Central memory CD4-positive, alpha-beta T cell (primary cell): ENCODE results near the gene KIF19.
"Not testable (repeated sequence)": the region's sequence is repeated elsewhere in the genome, so short reads cannot be mapped to it uniquely, and the experiment has no call there.

Experiments
- DNase-seq: peaks from one replicate; pipeline ENCODE4 v3.0.0; 2022
- total RNA-seq, 3 experiments: gene quantifications; one replicate each; lab custom pipeline; 2026; lab: John Stamatoyannopoulos, UW

The KIF19 gene, protein sequence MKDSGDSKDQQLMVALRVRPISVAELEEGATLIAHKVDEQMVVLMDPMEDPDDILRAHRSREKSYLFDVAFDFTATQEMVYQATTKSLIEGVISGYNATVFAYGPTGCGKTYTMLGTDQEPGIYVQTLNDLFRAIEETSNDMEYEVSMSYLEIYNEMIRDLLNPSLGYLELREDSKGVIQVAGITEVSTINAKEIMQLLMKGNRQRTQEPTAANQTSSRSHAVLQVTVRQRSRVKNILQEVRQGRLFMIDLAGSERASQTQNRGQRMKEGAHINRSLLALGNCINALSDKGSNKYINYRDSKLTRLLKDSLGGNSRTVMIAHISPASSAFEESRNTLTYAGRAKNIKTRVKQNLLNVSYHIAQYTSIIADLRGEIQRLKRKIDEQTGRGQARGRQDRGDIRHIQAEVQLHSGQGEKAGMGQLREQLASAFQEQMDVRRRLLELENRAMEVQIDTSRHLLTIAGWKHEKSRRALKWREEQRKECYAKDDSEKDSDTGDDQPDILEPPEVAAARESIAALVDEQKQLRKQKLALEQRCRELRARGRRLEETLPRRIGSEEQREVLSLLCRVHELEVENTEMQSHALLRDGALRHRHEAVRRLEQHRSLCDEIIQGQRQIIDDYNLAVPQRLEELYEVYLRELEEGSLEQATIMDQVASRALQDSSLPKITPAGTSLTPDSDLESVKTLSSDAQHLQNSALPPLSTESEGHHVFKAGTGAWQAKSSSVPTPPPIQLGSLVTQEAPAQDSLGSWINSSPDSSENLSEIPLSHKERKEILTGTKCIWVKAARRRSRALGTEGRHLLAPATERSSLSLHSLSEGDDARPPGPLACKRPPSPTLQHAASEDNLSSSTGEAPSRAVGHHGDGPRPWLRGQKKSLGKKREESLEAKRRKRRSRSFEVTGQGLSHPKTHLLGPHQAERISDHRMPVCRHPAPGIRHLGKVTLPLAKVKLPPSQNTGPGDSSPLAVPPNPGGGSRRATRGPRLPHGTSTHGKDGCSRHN
- 0.04 to 4.8 (median 0.16) reads per million in 3 experiments for total RNA-seq

DNA sequence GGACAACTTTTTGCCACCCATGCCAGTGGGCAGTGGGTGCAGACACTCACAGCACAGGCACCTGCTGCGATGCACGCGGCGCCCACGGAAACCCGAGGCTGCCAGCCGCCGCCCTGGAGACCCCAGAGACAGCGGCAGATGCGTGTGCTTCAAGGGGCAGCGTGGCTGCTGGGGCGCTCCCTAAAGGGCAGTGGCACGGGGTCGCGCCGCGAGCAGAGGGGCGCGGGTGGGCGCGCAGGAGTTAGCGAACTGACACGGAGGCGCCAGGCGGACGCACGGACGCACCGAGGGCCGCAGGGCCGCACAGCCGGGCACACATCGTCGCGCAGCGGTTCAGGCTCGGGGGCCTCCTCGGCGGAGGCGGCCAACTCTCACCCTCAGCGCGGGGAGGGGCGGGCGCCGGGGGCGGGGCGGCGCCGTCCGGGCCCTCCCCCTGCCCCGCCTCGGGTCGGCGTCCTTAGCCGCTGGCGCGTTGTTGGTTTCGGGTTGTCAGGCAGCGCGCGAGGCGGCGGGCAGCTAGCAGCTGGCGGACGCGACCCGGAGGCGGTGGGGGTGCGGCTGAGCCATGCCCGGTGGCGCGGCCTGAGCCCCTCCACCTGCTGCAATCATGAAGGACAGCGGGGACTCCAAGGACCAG, at the start of gene KIF19:
TSS of gene KIF19 (plus strand) at position 484 of the 637 bp plus-strand sequence. CDS start at position 608, 124 bp downstream.
- peak; percentile 45 for DNase-seq

DNA sequence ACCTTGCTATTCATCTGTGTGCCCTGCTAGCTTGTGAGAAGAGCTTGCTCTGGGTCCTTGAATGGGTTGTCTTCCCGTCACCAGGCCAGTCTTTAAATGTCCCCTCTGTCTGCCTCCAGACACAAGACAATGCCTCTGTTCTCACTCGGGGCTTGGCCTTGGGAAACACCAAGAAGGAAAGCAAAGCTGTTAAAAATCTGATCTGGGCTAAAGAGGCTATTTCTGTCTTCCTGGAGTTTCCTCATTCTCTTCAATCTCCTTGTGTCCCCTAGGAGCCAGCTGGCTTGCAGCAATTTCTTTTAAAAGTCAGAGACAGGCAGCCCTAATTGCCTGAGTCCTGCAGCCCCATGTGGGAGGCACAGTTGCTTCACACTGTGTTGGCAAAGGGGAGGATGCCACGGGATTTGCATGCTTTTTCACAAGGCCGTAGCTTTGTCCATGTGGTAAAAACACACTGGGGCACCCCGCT, 49.5 kb upstream of the KIF19 start:
- no peak for DNase-seq

DNA sequence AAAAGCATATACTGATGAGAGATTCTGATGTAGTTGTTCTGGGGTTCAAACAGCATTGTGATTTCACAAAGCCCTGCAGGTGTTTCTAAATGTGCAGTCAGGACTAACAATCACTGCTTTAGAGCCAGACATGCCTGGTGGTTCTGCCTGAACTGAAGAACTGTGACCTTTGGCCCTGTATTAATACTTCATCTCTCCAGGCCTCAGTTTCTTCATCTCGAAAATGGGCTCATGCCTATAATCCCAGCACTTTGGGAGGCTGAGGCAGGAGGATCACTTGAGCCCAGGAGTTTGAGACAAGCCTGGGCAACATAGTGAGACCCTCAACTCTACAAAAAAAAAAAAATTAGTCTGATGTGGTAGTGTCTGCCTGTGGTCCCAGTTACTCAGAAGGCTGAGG, 48.1 kb upstream of the KIF19 start:
- no peak for DNase-seq

DNA sequence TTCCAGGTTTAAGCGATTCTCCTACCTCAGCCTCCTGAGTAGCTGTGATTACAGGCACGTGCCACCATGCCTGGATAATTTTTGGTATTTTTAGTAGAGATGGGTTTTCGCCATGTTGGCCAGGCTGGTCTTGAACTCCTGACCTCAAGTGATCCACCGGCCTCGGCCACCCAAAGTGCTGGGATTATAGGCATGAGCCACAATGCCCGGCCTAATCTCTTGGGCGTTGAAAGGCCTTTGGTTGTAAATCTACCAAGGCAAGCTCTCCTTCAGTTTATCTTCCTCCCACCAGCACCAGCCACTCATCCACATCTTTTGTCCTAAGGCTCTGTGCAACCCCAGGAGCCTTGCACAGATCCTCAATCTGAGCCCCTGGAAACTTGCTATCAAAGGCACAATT, 46.4 kb upstream of the KIF19 start:
- DNase-seq = not testable (repeated sequence)

DNA sequence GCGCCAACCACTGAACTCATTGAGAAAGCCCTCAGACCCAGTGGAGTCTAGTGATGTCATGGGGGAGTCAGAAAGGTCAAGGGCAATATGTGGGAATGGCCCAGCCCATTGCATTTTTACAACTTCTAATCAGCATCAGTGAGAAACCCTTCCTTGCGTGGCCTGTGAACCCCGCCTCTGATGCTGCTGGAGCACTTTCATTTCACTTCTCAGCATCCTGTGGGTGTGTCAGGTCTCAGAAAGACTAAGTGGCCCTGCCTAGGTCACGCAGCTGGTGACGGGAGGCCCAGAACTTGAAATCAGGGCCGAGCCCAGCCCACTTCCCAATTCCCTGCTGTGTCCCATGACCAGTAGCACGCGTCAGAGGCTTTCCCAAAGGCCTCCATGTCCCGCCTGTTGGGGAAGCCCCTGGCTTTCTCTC, 45.9 kb upstream of the KIF19 start:
- DNase-seq = peak; percentile 70

DNA sequence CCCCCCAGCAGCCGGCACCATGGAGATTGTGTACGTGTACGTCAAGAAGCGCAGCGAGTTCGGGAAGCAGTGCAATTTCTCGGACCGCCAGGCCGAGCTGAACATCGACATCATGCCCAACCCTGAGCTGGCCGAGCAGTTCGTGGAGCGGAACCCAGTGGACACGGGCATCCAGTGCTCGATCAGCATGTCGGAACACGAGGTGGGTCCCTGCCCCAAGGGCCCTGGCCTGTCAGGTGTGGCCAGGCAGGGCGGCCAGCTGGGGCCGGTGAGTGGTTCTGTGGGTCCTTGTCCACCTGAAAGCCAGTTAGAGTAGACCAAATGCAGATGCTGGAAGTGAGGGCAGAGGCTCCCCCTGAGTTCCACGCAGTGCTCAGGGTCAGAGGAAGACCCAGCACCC, 44.2 kb upstream of the KIF19 start:
- no peak for DNase-seq

DNA sequence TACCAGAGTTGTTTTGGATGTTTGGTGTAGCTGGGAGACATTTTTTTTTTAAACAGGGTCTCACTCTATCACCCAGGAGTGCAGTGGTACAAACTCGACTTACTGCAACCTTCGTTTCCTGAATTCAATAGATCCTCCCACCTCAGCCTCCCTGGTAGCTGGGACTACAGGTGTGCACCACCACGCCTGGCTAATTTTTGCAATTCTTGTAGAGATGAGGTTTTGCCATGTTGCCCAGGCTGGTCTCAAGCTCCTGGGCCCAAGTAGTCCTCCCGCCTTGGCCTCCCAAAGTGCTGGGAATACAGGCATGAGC, 43.8 kb upstream of the KIF19 start:
- not testable (repeated sequence) for DNase-seq

DNA sequence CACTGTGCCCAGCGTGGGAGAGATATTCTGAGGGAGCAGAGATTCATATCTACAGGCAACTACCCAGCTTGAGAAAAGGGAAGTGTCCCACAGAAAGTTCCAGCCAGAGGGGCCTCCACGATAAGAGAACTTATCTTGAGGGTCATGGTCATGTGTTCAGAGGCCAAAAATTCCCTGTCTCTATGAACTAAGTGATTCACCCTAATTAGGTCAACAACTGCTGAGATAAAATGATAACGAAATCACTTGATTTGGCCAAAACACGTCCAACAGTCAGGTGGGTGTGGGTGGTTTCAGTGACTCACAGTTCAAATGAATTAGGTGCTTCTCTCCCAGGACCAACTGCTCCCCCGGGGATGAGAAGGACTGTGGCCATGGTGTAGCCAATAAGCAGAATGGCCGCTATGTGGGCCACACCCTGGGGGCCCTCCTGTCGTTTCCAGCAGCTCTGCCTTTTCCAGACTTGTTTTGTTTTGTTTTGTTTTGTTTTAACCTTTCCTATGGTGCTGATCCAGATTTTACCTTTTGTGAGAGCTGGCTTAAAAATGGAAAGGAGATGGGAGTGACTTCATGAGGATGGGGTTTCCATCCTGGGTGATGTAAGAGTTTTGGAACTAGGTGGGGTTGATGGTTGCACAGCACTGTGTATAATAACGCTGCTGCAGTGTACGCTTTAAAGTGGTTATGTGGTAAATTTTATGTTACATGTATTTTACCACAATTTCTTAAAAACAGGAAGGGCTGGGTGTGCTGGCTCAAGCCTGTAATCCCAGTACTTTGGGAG, 43.2 kb upstream of the KIF19 start:
- peak; percentile 85 for DNase-seq

DNA sequence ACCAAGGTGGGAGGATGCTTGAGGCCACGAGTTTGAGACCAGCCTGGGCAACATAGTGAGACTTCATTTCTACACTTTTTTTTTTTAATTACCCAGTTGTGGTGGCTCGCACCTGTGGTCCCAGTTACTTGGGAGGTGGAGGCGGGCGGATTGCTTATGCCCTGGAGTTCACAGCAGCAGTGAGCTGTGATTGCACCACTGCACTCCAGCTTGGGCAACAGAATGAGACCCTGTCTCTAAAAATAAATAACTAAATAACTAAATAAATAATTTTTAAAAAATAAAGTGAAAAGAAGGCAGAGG, 42.7 kb upstream of the KIF19 start:
- DNase-seq = no peak

DNA sequence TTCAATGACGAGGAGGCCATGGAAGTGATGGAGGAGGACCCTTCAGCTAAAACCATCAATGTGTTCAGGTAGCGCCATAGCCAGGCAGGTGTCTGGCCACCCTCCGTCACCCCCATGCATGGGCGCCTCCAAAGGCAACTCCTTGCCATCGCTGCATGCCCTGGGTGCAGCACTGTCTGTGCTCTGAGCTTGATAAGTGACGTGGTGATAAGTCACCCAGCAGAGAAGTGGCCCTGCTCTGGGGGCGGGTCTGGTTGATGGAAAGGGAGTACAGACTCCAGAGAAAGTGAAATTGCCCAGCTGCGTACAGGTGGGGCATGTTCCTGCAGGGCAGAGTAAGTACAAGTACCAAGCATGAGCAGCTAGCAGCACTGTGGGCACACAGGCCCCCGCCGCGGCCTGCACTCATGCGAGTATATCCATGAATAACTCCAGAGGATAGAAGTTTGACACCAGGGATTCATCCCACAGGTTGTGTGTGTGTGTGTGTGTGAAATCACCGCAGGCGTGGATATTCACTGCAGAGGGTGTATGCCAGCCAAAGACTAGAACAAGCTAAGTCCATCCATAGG, 38.9 kb upstream of the KIF19 start:
- DNase-seq = no peak

DNA sequence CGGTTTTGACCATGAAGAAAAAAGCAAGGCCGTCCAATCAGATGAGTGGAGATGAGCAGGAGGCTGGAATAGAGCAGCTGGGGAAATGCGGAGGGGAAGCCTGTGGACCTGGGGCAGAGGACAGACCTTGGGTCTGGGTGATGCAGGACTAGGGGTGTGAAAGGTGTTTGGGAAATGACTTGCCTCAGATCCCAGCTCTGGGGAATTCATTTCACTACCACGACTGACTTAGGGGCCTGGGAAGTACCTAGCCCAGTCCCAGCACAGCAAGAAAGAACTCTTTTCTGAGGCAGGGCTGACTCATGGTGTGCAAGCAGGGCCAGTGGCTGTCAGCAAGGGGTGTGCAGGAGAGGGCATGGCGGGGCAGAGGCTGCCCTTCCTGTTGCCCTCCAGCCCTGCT, 37.2 kb upstream of the KIF19 start:
- no peak for DNase-seq

DNA sequence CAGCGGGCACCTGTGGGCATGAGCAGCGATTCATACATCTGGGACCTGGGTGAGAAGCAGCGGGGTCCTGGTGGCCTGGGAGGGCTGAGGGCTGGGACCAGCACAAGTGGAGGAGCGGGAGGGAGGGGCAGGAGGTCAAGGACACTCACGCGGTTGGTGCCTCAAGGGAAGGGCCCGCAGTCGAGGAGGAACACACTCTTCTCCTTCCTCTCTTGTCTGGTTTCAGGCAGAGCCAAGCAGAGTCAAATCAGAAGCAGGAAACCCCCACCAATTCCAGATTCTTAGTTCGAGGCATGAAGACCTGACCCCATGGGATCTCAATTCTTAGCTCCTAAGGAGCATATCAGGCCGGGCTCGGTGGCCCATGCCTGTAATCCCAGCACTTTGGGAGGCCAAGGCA, 36.3 kb upstream of the KIF19 start:
- DNase-seq = no peak

DNA sequence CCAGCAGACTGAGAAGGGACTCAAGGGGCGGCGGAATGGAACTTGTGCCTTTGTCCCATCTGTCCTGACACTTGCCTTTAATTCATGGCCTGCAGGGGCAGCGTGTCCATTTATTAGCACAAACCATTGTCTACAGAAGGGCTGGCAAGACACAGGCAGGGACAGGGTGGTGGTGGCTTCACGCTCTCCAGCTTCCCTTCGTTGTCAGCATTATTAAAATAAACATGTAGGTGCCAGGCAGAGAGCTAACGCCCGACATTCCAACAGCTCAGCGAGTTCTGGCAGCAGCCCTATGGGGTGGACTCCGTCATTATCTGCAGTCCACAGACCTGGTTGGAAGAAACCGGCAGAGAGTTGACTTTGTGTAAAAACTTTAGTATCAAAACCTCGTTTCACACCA, 35.7 kb upstream of the KIF19 start:
- DNase-seq = no peak

DNA sequence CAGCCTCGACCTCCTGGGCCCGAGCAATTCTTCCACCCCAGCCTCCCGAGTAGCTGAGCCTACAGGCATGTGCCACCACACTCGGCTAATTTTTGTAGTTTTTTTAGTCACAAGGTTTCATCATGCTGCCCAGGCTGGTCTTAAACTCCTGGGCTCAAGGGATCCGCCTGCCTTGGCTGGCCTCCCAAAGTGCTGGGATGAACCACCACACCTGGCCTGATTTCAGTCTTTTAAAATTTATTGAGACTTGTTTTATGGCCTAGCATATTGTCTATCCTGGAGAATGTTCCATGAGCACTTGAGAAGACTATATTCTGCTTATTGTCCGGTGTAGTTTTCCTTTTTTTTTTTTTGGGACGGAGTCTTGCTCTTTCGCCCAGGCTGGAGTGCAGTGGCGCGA, 33.5 kb upstream of the KIF19 start:
- DNase-seq = no peak

DNA sequence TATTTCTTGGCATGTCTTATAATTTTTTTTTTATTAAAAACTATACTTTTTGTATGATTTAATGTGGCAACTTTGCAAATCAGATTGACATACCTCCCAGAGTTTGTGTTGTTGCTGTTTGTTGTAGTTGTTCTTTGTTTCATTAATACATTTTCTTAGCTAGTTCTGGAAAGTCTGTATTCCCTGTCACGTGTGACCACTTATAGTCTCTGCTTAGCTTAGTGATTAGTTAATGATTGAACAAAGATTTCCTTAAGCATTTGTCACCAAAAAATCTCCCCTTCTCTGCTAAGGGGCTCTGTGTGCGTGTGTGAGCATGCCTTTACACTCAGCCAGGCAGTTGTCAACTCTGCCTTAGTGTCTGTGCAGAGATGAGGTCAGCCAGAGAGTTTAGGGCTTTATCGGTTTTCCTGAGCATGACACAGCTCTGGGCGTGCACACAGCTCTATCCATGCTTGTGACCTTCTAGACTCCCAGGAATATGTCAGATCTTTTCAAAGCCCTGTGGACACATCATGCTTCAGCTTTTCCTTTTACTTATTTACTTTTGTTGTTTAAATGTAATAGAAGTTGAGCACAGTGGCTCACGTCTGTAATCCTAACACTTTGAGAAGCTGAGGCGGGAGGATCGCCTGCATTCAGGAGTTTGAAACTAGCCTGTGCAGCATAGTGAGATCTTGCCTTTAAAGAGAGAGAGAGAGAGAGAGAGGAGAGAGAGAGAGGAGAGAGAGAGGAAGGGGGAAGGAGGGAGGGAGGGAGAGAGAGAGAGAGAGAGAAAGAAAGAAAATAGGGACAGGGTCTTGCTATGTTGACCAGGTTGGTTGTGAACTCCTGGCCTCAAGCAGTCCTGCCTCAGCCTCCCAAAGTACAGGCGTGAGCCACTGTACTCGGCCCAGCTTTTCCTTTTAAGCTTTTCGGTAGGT, 30.1 kb upstream of the KIF19 start:
- DNase-seq = no peak

DNA sequence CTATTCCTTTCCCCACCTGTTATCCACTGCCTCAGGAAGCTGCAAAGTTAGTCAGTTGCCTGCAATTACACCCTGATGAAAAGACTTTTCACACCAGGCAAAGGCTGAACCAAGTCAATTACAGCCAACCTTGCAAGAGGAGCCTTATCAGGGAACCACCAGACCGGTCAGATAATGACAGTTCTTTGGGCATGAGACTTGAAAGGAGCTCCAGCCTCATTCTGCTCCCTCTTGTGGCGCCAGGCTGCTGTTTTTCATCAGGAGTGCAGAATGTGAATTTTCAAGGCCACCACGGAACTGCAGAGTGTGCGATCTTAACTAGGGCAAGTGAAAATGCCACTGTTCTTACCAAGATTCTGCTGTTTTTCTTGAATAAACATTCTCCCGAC, 29.5 kb upstream of the KIF19 start:
- DNase-seq = peak; percentile 31

DNA sequence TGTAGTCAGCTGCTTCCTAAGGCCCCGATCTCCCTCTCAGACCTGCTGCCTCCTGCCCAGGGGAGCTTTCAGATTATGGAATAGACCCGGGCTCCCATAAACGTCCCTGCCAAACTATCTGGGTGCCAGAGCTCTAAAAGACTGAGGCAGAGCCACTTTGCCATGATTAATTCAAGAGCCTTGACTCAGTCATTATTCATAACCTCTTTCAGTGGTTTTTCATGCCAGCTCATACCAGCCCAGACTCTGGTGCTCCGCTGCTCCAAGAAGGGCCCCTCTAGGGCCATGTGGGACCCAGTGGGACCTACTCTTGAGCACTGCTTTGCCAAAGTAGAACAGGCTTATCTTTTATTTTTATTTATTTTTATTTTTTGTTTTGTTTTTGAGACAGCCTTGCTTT, 28.1 kb upstream of the KIF19 start:
- no peak for DNase-seq

DNA sequence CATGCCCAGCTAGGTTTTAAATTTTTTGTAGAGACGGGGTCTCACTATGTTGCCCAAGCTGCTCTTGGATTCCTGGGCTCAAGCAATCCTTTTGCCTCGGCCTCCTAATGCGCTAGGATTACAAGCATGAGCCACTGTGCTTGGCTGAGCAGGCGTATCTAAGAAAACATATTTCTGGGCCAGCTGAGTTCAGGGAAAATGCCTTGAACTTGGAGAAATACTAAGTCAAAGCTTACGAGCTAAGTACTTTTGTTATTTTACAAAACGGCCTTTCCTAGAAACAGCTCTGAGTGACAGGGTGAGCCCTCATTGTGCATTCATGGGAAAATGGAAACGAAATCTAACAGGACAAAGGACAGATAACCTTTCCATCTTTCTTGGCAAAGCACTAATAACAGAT, 27.2 kb upstream of the KIF19 start:
- no peak for DNase-seq

DNA sequence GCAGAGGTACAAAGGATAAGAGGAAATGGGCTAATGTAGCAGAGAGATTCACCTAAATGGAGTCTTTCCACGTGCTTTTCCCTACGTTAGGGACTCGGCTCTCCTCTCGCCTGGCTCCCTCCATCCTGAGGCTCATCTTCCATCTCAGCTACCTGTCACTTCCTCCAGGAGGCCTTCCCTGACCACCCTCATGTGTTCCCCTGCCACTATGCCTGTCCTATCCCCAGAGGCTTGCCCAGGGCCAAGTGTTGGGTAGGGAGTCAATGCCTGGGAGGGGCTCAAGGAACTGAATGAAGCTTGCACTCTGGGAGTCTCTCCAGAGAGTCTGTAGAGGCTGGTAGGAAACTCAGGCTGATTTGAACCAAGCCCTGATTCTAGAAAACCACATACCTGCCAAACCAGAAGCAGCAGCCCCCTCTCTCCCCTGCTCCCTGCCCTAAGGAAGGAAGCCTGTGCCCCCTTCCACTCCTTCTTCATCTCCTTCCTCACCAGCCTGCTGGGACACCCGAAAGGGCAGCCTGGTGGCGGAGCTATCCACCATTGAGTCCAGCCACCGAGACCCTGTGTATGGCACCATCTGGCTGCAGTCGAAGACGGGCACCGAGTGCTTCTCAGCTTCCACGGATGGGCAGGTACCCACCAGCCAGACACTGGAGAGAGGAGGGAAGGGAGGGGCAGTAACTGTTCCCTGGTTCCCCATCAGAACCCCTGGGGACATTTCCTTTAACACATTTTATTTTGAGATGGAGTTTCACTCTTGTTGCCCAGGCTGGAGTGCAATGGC, 26.6 kb upstream of the KIF19 start:
- DNase-seq = no peak

DNA sequence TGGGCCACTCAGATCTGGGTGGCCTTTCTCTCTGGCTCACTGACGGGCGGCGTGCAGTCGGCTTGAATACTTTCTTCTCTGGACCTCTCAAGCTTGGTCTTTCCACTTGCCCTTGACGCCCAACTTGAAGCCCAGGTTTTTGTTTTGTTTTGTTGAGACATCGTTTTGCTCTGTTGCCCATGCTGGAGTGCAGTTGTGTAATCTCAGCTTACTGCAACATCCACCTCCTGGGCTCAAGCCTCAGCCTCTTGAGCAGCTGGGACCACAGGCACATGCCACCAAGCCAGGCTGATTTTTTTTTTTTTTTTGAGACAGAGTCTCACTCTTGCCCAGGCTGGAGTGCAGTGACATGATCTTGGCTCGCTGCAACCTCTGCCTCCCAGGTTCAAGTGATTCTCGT, 22.7 kb upstream of the KIF19 start:
- no peak for DNase-seq
